CD4-positive, alpha-beta T cell treated with Interleukin-4 for 4 hours (primary cell): Measurements from ENCODE around the gene KCNIP4.
"Not testable (repeated sequence)": the region's sequence is repeated elsewhere in the genome, so short reads cannot be mapped to it uniquely, and the experiment has no call there.

Source experiments
- DNase-seq: peaks from one replicate; pipeline ENCODE4 v3.0.0-alpha.2; 2020

The KCNIP4 gene

GRCh38 chr4:21948347-21949072 is at the start of gene KCNIP4:
TSS of gene KCNIP4 (minus strand) at chr4:21948772.
- no peak for DNase-seq

- not testable (repeated sequence) for DNase-seq
Measured at GRCh38 chr4:21996618-21997017, 48.0 kb upstream of the KCNIP4 start.

GRCh38 chr4:21992330-21992729 is 43.8 kb upstream of the KCNIP4 start:
- DNase-seq = no peak

GRCh38 chr4:21991562-21991961 is 43.0 kb upstream of the KCNIP4 start:
- DNase-seq = no peak

GRCh38 chr4:21991050-21991449 is 42.5 kb upstream of the KCNIP4 start:
- DNase-seq = no peak

- DNase-seq = no peak
Measured at GRCh38 chr4:21989351-21989750, 40.8 kb upstream of the KCNIP4 start.

- DNase-seq = no peak
Measured at GRCh38 chr4:21986307-21986706, 37.7 kb upstream of the KCNIP4 start.

- no peak for DNase-seq
Measured at GRCh38 chr4:21982087-21982486, 33.5 kb upstream of the KCNIP4 start.

- DNase-seq = no peak
Measured at GRCh38 chr4:21979196-21979595, 30.6 kb upstream of the KCNIP4 start.

GRCh38 chr4:21976166-21976565 is 27.6 kb upstream of the KCNIP4 start:
- DNase-seq = no peak

- DNase-seq = no peak
Measured at GRCh38 chr4:21973850-21974249, 25.3 kb upstream of the KCNIP4 start.

GRCh38 chr4:21964762-21965319 is 16.3 kb upstream of the KCNIP4 start:
- DNase-seq = no peak

GRCh38 chr4:21962691-21963090 is 14.1 kb upstream of the KCNIP4 start:
- no peak for DNase-seq

- DNase-seq = no peak
Measured at GRCh38 chr4:21960793-21961192, 12.2 kb upstream of the KCNIP4 start.

- no peak for DNase-seq
Measured at GRCh38 chr4:21954916-21955315, 6.3 kb upstream of the KCNIP4 start.

- DNase-seq = no peak
Measured at GRCh38 chr4:21953653-21954052, 5.1 kb upstream of the KCNIP4 start.

- DNase-seq = no peak
Measured at GRCh38 chr4:21952549-21952948, 4.0 kb upstream of the KCNIP4 start.

- no peak for DNase-seq
Measured at GRCh38 chr4:21949073-21949457, 493 bp upstream of the KCNIP4 start.

GRCh38 chr4:21947791-21948346 is 703 bp downstream of the KCNIP4 start:
- DNase-seq = no peak

GRCh38 chr4:21946858-21947257 is 1.7 kb downstream of the KCNIP4 start:
- no peak for DNase-seq

- no peak for DNase-seq
Measured at GRCh38 chr4:21921526-21922180, 26.9 kb downstream of the KCNIP4 start.

- no peak for DNase-seq
Measured at GRCh38 chr4:21915761-21916160, 32.8 kb downstream of the KCNIP4 start.

GRCh38 chr4:21901831-21902230 is 46.7 kb downstream of the KCNIP4 start:
- DNase-seq = no peak

- DNase-seq = no peak
Measured at GRCh38 chr4:21901281-21901680, 47.3 kb downstream of the KCNIP4 start.
